Parathyroid adenoma (tissue), 2 donors: ENCODE data around the gene AMH.

ENCODE experiments used
- H2AFZ ChIP-seq: fragments of 300-600 bp; sonication (generic); one replicate; pipeline ENCODE4 v1.7.0; 2017; ENCODE audit warnings: antibody characterized with exemption, mild to moderate bottlenecking
- H3K27ac ChIP-seq: fragments of 300-600 bp; sonication (generic); one replicate; pipeline ENCODE4 v1.7.0; 2017
- H3K27me3 ChIP-seq: fragments of 300-600 bp; sonication (generic); one replicate; pipeline ENCODE4 v1.7.0; 2017; ENCODE audit warnings: low read length; ENCODE audit not compliant: control insufficient read depth, insufficient read depth
- H3K36me3 ChIP-seq: fragments of 300-600 bp; sonication (generic); one replicate; pipeline ENCODE4 v1.7.0; 2017; ENCODE audit warnings: low read length; ENCODE audit not compliant: control insufficient read depth, insufficient read depth
- H3K4me1 ChIP-seq: fragments of 300-600 bp; sonication (generic); one replicate; pipeline ENCODE4 v1.7.0; 2017; ENCODE audit warnings: control low read depth
- H3K4me2 ChIP-seq: fragments of 300-600 bp; sonication (generic); one replicate; pipeline ENCODE4 v1.7.0; 2017; ENCODE audit warnings: low read length
- H3K4me3 ChIP-seq: fragments of 300-600 bp; sonication (generic); one replicate; pipeline ENCODE4 v1.7.0; 2017; ENCODE audit warnings: low read depth, low read length
- H3K79me2 ChIP-seq: fragments of 300-600 bp; sonication (generic); one replicate; pipeline ENCODE4 v1.7.0; 2017; ENCODE audit warnings: control low read depth
- H3K9ac ChIP-seq: fragments of 300-600 bp; sonication (generic); one replicate; pipeline ENCODE4 v1.7.0; 2017; ENCODE audit warnings: mild to moderate bottlenecking
- H3K9me3 ChIP-seq: fragments of 300-600 bp; sonication (generic); one replicate; pipeline ENCODE4 v1.7.0; 2017; ENCODE audit warnings: low read length; ENCODE audit not compliant: control insufficient read depth
- TF ChIP-seq, protein P1 (sequence below): fragments of 300-600 bp; sonication (generic); IDR thresholded peaks from one replicate; pipeline ENCODE4 v1.7.0; 2017; ENCODE audit warnings: antibody characterized with exemption, mild to moderate bottlenecking
- donor health status: primary hyperparathyroidism.

Gene AMH

DNA sequence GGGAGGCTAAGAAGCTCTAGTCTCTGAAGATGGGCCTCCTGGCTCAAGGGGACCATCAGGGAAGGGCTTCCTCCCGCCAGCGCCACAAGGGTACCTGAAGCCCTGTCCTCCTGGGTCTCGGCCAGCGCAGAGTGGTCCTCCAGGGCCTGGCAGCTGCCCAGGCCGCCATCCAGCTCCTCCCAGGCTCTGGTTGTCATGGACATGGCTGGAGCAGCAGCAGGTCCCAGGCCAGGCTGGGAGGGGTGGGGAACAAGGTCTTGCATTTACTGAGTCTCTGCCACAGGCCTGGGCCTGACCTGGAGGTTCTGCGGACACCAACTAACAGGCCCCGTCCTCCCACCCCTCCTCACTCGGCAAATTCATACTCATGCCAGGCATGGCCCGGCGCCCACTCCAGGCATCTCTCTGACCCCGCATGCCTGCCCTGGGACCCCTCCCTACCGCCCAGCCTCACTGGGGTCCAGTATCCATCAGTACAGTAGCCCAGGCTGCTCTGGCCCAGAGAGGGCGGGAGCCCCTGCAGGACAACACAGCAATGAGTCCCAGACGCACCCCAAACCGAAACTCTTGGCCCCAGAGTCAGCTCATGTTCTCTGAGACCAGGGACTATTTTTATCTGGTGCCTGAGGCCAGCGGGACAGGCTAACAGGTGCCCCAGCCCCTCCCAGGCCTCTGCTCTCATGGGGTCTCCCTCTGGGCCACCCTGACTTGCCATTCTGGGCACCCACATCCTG, 6.2 kb downstream of the AMH start:
- Histone ChIP-seq H3K9me3 (no peaks in the 10 kb centered on the region), H3K27me3 (peaks cover 12% of the 10 kb centered on the region), H3K36me3 (no peaks in the 10 kb centered on the region), H3K27ac (no peak overlapping the region), H3K4me1 (no peaks in the 10 kb centered on the region), H2AFZ (no peak overlapping the region), H3K9ac (no peak overlapping the region), H3K4me3 (no peak overlapping the region), H3K4me2 (no peak overlapping the region), H3K79me2 (no peaks in the 10 kb centered on the region)
- TF ChIP-seq, protein P1, sequence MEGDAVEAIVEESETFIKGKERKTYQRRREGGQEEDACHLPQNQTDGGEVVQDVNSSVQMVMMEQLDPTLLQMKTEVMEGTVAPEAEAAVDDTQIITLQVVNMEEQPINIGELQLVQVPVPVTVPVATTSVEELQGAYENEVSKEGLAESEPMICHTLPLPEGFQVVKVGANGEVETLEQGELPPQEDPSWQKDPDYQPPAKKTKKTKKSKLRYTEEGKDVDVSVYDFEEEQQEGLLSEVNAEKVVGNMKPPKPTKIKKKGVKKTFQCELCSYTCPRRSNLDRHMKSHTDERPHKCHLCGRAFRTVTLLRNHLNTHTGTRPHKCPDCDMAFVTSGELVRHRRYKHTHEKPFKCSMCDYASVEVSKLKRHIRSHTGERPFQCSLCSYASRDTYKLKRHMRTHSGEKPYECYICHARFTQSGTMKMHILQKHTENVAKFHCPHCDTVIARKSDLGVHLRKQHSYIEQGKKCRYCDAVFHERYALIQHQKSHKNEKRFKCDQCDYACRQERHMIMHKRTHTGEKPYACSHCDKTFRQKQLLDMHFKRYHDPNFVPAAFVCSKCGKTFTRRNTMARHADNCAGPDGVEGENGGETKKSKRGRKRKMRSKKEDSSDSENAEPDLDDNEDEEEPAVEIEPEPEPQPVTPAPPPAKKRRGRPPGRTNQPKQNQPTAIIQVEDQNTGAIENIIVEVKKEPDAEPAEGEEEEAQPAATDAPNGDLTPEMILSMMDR: no peak

GRCh38 chr19:2255982-2256685, 7.0 kb downstream of the AMH start, which contains the start of gene JSRP1:
TSS of gene JSRP1 (minus strand) at chr19:2256417. CDS start at chr19:2255314, 1,103 bp downstream.
- Histone ChIP-seq H3K36me3 (no peaks in the 10 kb centered on the region), H3K79me2 (no peaks in the 10 kb centered on the region), H3K27ac (no peak within 1 kb of the TSS), H3K27me3 (peaks cover 11% of the 10 kb centered on the region), H3K9ac (no peak within 1 kb of the TSS), H3K4me1 (no peaks in the 10 kb centered on the region), H3K4me2 (no peak within 1 kb of the TSS), H2AFZ (no peak within 1 kb of the TSS), H3K9me3 (no peaks in the 10 kb centered on the region), H3K4me3 (no peak within 1 kb of the TSS)
- TF ChIP-seq, protein P1: no peak

DNA sequence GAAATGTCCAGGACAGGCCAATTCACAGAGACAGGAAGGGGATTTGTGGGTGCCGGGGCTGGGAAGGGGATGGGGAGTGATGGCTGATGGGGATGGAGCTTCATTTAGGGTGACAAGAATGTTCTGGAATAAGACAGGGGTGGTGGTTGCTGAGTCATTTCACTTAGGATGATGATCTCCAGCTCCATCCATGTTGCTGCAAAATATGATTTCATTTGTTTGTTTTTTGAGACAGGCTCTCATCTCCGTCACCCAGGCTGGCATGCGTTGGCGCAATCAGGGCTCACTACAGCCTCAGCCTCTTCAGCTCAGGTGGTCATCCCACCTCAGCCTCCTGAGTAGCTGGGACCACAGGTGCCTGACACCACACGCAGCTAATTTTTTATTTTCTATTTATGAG, 10.2 kb downstream of the AMH start:
- H3K27ac ChIP-seq: no peak overlapping the region
- TF ChIP-seq, protein P1: no peak
- no peaks in the 10 kb centered on the region for H3K27me3 ChIP-seq
- H3K4me1 ChIP-seq: no peaks in the 10 kb centered on the region
- H3K36me3 ChIP-seq: no peaks in the 10 kb centered on the region
- H3K4me3 ChIP-seq: no peak overlapping the region
- H2AFZ ChIP-seq: no peak overlapping the region
- H3K4me2 ChIP-seq: no peak overlapping the region
- no peaks in the 10 kb centered on the region for H3K79me2 ChIP-seq
- no peak overlapping the region for H3K9ac ChIP-seq
- no peaks in the 10 kb centered on the region for H3K9me3 ChIP-seq

- no peaks in the 10 kb centered on the region for H3K27me3 ChIP-seq
- no peaks in the 10 kb centered on the region for H3K79me2 ChIP-seq
- H3K27ac ChIP-seq: no peak overlapping the region
- no peak overlapping the region for H3K4me2 ChIP-seq
- no peak overlapping the region for H2AFZ ChIP-seq
- H3K36me3 ChIP-seq: no peaks in the 10 kb centered on the region
- no peaks in the 10 kb centered on the region for H3K9me3 ChIP-seq
- H3K4me1 ChIP-seq: no peaks in the 10 kb centered on the region
- TF ChIP-seq, protein P1: no peak
- no peak overlapping the region for H3K9ac ChIP-seq
- H3K4me3 ChIP-seq: no peak overlapping the region
These were observed 11.2 kb downstream of the AMH start for GRCh38 chr19:2260341-2260805.
